Measurements from ENCODE around the gene POU2F3. TPM values are rescaled to one million over a fixed set of nuclear protein-coding genes. Genes with fewer than 3 reads are reported as not detected.

The POU2F3 gene
- total RNA-seq, 4 donors from 2014 or later: 1.1 to 2.9 (median 1.5) TPM; not detected in 1

DNA sequence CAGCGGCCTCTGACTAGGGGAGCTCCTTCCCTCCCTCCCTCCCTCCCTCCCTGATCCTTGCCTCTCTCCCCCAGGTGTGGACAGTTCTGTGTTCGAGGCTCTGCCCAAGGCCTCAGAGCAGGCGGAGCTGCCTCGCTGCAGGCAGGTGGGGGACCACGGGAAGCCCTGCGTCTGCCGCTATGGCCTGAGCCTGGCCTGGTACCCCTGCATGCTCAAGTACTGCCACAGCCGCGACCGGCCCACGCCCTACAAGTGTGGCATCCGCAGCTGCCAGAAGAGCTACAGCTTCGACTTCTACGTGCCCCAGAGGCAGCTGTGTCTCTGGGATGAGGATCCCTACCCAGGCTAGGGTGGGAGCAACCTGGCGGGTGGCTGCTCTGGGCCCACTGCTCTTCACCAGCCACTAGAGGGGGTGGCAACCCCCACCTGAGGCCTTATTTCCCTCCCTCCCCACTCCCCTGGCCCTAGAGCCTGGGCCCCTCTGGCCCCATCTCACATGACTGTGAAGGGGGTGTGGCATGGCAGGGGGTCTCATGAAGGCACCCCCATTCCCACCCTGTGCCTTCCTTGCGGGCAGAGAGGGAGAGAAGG is 11.1 kb upstream of the POU2F3 start:
- Histone ChIP-seq H3K4me3 (no peak overlapping the region), H3K27me3 (peaks cover 0 to 16% (median 0%) of the 10 kb centered on the region in 4 donors), H3K36me3 (peaks cover 0 to 22% (median 3%) of the 10 kb centered on the region in 3 donors), H3K9me3 (no peaks in the 10 kb centered on the region), H3K27ac (no peak overlapping the region), H3K4me1 (peaks cover 10 to 28% (median 15%) of the 10 kb centered on the region in 3 donors)
- intact Hi-C loops (cut with DNase I): loop anchor here (5.0 kb wide), 1 partner anchor 57 kb away; no protein-coding TSS in a partner anchor
- DNase-seq: no peak
- TF ChIP-seq, protein P1, sequence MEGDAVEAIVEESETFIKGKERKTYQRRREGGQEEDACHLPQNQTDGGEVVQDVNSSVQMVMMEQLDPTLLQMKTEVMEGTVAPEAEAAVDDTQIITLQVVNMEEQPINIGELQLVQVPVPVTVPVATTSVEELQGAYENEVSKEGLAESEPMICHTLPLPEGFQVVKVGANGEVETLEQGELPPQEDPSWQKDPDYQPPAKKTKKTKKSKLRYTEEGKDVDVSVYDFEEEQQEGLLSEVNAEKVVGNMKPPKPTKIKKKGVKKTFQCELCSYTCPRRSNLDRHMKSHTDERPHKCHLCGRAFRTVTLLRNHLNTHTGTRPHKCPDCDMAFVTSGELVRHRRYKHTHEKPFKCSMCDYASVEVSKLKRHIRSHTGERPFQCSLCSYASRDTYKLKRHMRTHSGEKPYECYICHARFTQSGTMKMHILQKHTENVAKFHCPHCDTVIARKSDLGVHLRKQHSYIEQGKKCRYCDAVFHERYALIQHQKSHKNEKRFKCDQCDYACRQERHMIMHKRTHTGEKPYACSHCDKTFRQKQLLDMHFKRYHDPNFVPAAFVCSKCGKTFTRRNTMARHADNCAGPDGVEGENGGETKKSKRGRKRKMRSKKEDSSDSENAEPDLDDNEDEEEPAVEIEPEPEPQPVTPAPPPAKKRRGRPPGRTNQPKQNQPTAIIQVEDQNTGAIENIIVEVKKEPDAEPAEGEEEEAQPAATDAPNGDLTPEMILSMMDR (IDR thresholded peaks at IDR 0.05): no peak
- TF ChIP-seq POLR2A (IDR thresholded peaks at IDR 0.05): no peak
- WGBS, 2 donors: 100% methylated on average over 1 of the region's 16 CpGs

DNA sequence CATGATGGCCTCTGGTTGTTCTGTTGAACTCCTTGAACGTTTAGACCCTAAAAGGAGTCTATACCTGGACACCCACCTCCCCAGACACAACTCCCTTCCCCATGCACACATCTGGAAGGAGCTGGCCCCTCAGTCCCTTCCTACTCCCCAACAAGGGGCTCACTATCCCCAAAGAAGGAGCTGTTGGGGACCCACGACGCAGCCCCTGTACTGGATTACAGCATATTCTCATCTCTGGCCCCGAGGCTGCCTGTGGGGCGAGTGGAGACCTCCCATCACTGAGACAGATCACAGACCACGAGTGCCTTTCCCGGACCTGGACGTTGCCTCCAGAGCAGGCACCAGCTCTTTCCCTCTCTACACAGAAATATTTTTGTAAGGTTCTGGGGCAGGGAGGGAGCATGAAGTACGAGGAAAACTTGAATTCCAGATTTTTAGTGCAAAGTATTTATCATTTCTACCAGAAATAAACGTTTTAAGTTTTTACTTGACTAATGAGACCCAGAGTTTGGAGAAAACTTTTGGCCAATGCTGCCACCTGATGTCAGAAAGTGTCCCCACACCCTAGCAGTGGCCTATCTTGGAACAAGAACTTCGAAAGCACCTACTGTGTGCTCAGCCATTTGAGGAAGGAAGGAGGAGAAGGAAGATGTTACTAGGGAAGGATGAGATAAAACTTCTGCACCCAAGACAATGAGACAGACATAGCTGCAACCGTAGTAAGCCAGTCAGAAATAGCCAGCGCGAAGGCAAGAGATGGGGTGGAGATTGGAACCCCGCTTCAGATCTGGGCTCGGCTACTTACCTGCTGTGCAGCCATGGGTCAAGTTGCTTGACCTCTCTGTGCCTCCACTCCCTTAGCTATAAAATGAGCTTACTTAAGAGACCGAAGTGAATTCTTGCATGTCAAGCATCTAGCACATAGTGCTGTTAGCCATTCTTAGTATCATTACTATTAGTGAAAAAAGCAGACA is 10.2 kb upstream of the POU2F3 start:
- no peaks in the 10 kb centered on the region for H3K9me3 ChIP-seq
- no peak for DNase-seq
- no peak for TF ChIP-seq POLR2A (IDR thresholded peaks at IDR 0.05)
- TF ChIP-seq, protein P1 (IDR thresholded peaks at IDR 0.05): peak; percentile 28 to 72 (median 66)
- H3K4me1 ChIP-seq: peaks cover 4 to 20% (median 10%) of the 10 kb centered on the region in 3 donors
- peaks cover 0 to 24% (median 0%) of the 10 kb centered on the region in 4 donors for H3K27me3 ChIP-seq
- intact Hi-C loops (cut with DNase I): loop anchor here (5.0 kb wide), 1 partner anchor 57 kb away; no protein-coding TSS in a partner anchor
- WGBS, 2 donors: 49 to 63% methylated on average over 12 to 14 of the region's 17 CpGs
- H3K4me3 ChIP-seq: no peak overlapping the region
- H3K27ac ChIP-seq: no peak overlapping the region
- H3K36me3 ChIP-seq: peaks cover 0 to 22% (median 3%) of the 10 kb centered on the region in 3 donors

DNA sequence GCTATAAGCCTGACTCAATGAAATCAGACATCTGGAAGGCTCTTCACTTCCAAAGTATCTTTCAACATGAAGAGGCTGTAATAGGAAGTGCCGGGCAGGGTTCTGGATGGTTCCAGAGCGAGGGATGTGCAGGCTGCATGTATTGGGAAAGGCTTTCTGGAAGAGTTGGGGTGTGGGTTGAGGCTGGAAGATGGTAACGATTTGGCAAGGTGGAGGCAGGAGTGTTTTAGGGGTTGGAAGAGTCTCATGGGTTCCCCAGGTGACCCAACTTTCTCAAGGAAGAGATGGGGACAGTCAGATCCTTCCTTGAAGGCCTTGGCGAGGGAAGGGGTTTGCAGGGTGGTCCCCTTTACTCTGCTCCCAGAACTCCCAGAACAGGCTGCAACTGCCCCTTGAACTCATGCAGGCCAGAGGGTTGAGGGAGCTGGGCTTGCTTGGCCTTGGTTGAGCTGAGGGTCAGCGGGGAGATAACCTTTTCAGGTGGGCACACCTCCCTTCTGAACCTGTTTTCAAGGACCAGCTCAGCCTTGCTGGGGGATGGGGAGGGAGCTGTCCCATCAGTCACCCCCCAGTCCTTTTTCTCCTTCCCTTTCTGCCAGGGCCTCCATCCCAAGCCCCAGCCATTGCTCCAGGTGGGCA is 9.4 kb upstream of the POU2F3 start:
- no peak overlapping the region for H3K27ac ChIP-seq
- peaks cover 2 to 18% (median 2%) of the 10 kb centered on the region in 3 donors for H3K4me1 ChIP-seq
- peaks cover 0 to 22% (median 3%) of the 10 kb centered on the region in 3 donors for H3K36me3 ChIP-seq
- no peak overlapping the region for H3K4me3 ChIP-seq
- DNase-seq: no peak
- intact Hi-C loops (cut with DNase I): no loop called here
- 74 to 87% methylated on average over 3 to 5 of the region's 5 CpGs for WGBS, 2 donors
- H3K27me3 ChIP-seq: peaks cover 0 to 28% (median 0%) of the 10 kb centered on the region in 4 donors
- no peaks in the 10 kb centered on the region for H3K9me3 ChIP-seq
- no peak for TF ChIP-seq POLR2A (IDR thresholded peaks at IDR 0.05)
- TF ChIP-seq, protein P1 (IDR thresholded peaks at IDR 0.05): no peak

DNA sequence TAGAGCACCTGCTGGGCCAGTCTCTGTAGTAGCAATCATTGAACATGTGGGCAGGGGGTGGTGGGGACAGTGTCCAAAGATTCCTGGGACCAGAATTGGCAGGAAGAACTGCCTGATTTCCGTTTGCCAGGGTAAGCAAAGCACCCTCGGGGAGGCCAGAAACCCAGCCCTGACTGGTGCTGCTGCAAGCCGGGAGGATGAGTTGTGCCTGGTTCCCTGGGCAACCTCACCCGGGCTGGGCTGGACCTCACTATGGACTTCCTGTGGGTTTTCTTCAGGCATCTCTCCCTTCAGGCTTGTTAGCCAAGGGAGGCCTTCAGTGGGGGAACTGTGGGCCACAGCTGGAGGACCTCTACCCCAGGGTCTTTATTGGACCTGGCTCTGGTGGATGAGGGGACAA is 8.0 kb upstream of the POU2F3 start:
- 25% methylated on average over 1 of the region's 4 CpGs; no CpG with 5 or more reads in 1 of the 2 donors for WGBS, 2 donors
- Histone ChIP-seq H3K36me3 (peaks cover 0 to 18% (median 2%) of the 10 kb centered on the region in 3 donors), H3K27ac (no peak overlapping the region), H3K27me3 (peaks cover 0 to 28% (median 0%) of the 10 kb centered on the region in 4 donors), H3K4me1 (peaks cover 0 to 20% (median 8%) of the 10 kb centered on the region in 3 donors), H3K4me3 (no peak overlapping the region), H3K9me3 (no peaks in the 10 kb centered on the region)
- TF ChIP-seq, protein P1 (IDR thresholded peaks at IDR 0.05): no peak
- TF ChIP-seq POLR2A (IDR thresholded peaks at IDR 0.05): no peak
- intact Hi-C loops (cut with DNase I): no loop called here
- DNase-seq: no peak

Measured in esophagus squamous epithelium (tissue), 5 donors.